CD4-positive, alpha-beta memory T cell (primary cell): ENCODE results near the gene SH3BP2. TPM values are rescaled to one million over a fixed set of nuclear protein-coding genes. Genes with fewer than 3 reads are reported as not detected.

Experiments used
- CTCF ChIA-PET: fragments of 350-600 bp; sonication (Branson Sonifier 250); formaldehyde crosslinking; loops from one replicate; lab custom pipeline; 2021; ENCODE audit warnings: inconsistent platforms; ENCODE audit not compliant: partially characterized antibody; lab: Charles Lee
- POLR2A ChIA-PET: fragments of 350-600 bp; sonication (Branson Sonifier 250); formaldehyde crosslinking; loops from one replicate; lab custom pipeline; 2021; ENCODE audit not compliant: partially characterized antibody; lab: Charles Lee
- DNase-seq, 5 donors: peaks; one replicate each; pipeline versions ENCODE4 v3.0.0 to v3.0.0-alpha.2; 2020 to 2022; ENCODE audit warnings: mixed read lengths in 1 of 5
- H3K27ac ChIP-seq: one replicate; pipeline ENCODE4 v1.7.0; 2013; ENCODE audit warnings: low read depth, low read length
- H3K27me3 ChIP-seq: 2 replicates; pipeline ENCODE4 v1.7.0; 2013; ENCODE audit warnings: mild to moderate bottlenecking, low read length, moderate library complexity; ENCODE audit not compliant: insufficient read depth
- H3K36me3 ChIP-seq: 2 replicates; pipeline ENCODE4 v1.7.0; 2013; ENCODE audit warnings: mild to moderate bottlenecking, low read length, moderate library complexity; ENCODE audit not compliant: insufficient read depth
- H3K4me1 ChIP-seq: 2 replicates; pipeline ENCODE4 v1.7.0; 2013; ENCODE audit warnings: mild to moderate bottlenecking, low read length, moderate library complexity; ENCODE audit not compliant: insufficient read depth
- H3K4me3 ChIP-seq, 2 donors: one replicate each; pipeline ENCODE4 v1.7.0; 2013; ENCODE audit warnings: low read length in 2 of 2, mild to moderate bottlenecking in 1 of 2
- H3K9me3 ChIP-seq, 2 donors: one replicate each; pipeline ENCODE4 v1.7.0; 2013; ENCODE audit warnings: low read length in 2 of 2, control low read depth in 1 of 2; ENCODE audit not compliant: control insufficient read depth in 1 of 2
- H3K27ac Mint-ChIP-seq, 7 donors: one replicate each; pipeline ENCODE4 v1.8.0; 2020 to 2021; ENCODE audit warnings: mixed read lengths in 7 of 7, mild to moderate bottlenecking in 6 of 7, inconsistent platforms in 3 of 7, moderate library complexity in 3 of 7
- H3K27me3 Mint-ChIP-seq, 2 donors: one replicate each; pipeline ENCODE4 v1.8.0; 2020 to 2021; ENCODE audit warnings: mixed read lengths in 2 of 2
- H3K36me3 Mint-ChIP-seq, 2 donors: one replicate each; pipeline ENCODE4 v1.8.0; 2020 to 2021; ENCODE audit warnings: mixed read lengths in 2 of 2, inconsistent platforms in 1 of 2, mild to moderate bottlenecking in 1 of 2
- H3K4me1 Mint-ChIP-seq, 4 donors: one replicate each; pipeline ENCODE4 v1.8.0; 2020 to 2021; ENCODE audit warnings: mixed read lengths in 4 of 4, mild to moderate bottlenecking in 1 of 4
- H3K4me3 Mint-ChIP-seq, 8 donors: one replicate each; pipeline ENCODE4 v1.8.0; 2020 to 2021; ENCODE audit warnings: mixed read lengths in 8 of 8, mild to moderate bottlenecking in 7 of 8, moderate library complexity in 6 of 8, inconsistent platforms in 3 of 8
- H3K9me3 Mint-ChIP-seq, 8 donors: one replicate each; pipeline ENCODE4 v1.8.0; 2020 to 2021; ENCODE audit warnings: mixed read lengths in 8 of 8, mild to moderate bottlenecking in 5 of 8, inconsistent platforms in 3 of 8, moderate library complexity in 1 of 8
- intact Hi-C: fragments of 100-400 bp; cut with micrococcal nuclease; formaldehyde crosslinking; loops from one replicate; pipeline ENCODE4 v1.15.1; 2023
- polyA plus RNA-seq, 2 donors: library from polyadenylated mRNA; unstranded; fragments of 300-500 nt; fragmentation: Illumina TruSeq; gene quantifications; one replicate each; pipeline ENCODE4 v1.2.3, GENCODE V29; 2021
- total RNA-seq, 2 experiments: library from RNA; stranded (reverse); gene quantifications; one replicate each; pipeline ENCODE4 v1.2.3, GENCODE V29; 2021

The SH3BP2 gene
- total and polyA plus RNA-seq, 4 experiments from 2014 or later = 3.8 to 44.3 (median 27.1) TPM

- Mint-ChIP-seq H3K9me3 (no peaks in the 10 kb centered on the region), H3K36me3 (peaks cover 36 to 55% of the 10 kb centered on the region in 2 donors), H3K27me3 (no peaks in the 10 kb centered on the region), H3K27ac (peak overlapping the region; percentile 93 to 98 (median 97)), H3K4me1 (peaks cover 23 to 47% (median 29%) of the 10 kb centered on the region in 4 donors), H3K4me3 (peak overlapping the region in 7 of 8 donors; percentile 40 to 81 (median 63))
- H3K36me3 ChIP-seq = peaks cover 44% of the 10 kb centered on the region
- no peaks in the 10 kb centered on the region for H3K27me3 ChIP-seq
- H3K4me1 ChIP-seq = peaks cover 29% of the 10 kb centered on the region
- H3K9me3 ChIP-seq = no peaks in the 10 kb centered on the region
- peak overlapping the region; percentile 85 for H3K27ac ChIP-seq
- ChIA-PET CTCF (no interaction called here), POLR2A (interaction anchor here (1.0 to 1.9 kb wide), 4 partner anchors 9 to 211 kb away, joined by 3 to 7 read pairs (median 4); partner anchors contain the start of genes FAM193A and TNIP2)
- intact Hi-C loops = loop anchor here (5.0 kb wide), 2 partner anchors 35 to 185 kb away; no protein-coding TSS in a partner anchor
- no peak overlapping the region for H3K4me3 ChIP-seq
- peak in 1 of 5 donors; percentile 45 for DNase-seq
These were observed 45.8 kb upstream of the SH3BP2 start for GRCh38 chr4:2746891-2747695.

- POLR2A ChIA-PET = interaction anchor here (0.8 kb wide), 1 partner anchor 158 kb away, joined by 4 read pairs; no protein-coding TSS in a partner anchor
- no peak for DNase-seq
- Mint-ChIP-seq H3K27ac (peak overlapping the region in 5 of 7 donors; percentile 19 to 70 (median 41)), H3K9me3 (no peaks in the 10 kb centered on the region), H3K4me3 (no peak overlapping the region), H3K4me1 (peaks cover 37 to 55% (median 45%) of the 10 kb centered on the region in 4 donors), H3K36me3 (peaks cover 18 to 21% of the 10 kb centered on the region in 2 donors), H3K27me3 (no peaks in the 10 kb centered on the region)
- Histone ChIP-seq H3K36me3 (peaks cover 24% of the 10 kb centered on the region), H3K9me3 (no peaks in the 10 kb centered on the region), H3K4me3 (no peak overlapping the region), H3K4me1 (peaks cover 43% of the 10 kb centered on the region), H3K27me3 (no peaks in the 10 kb centered on the region), H3K27ac (no peak overlapping the region)
- intact Hi-C loops = no loop called here
- CTCF ChIA-PET = interaction anchor here (1.0 kb wide), 1 partner anchor 13 kb away, joined by 3 read pairs; no protein-coding TSS in a partner anchor
These were observed 41.9 kb upstream of the SH3BP2 start for GRCh38 chr4:2750719-2751605.

GRCh38 chr4:2753436-2753835 is 39.4 kb upstream of the SH3BP2 start:
- Histone ChIP-seq H3K4me3 (no peak overlapping the region), H3K36me3 (peaks cover 9% of the 10 kb centered on the region), H3K27ac (no peak overlapping the region), H3K9me3 (no peaks in the 10 kb centered on the region), H3K4me1 (peaks cover 25% of the 10 kb centered on the region), H3K27me3 (no peaks in the 10 kb centered on the region)
- Mint-ChIP-seq H3K9me3 (no peaks in the 10 kb centered on the region), H3K27me3 (no peaks in the 10 kb centered on the region), H3K27ac (peak overlapping the region in 2 of 7 donors; percentile 21 to 64), H3K36me3 (peaks cover 4 to 5% of the 10 kb centered on the region in 2 donors), H3K4me3 (peak overlapping the region in 4 of 8 donors; percentile 7 to 64 (median 49)), H3K4me1 (peaks cover 21 to 44% (median 30%) of the 10 kb centered on the region in 4 donors)
- DNase-seq = no peak
- ChIA-PET CTCF (no interaction called here), POLR2A (no interaction called here)
- intact Hi-C loops = no loop called here

- Mint-ChIP-seq H3K4me1 (peaks cover 18 to 40% (median 31%) of the 10 kb centered on the region in 4 donors), H3K27me3 (no peaks in the 10 kb centered on the region), H3K27ac (peak overlapping the region; percentile 18 to 87 (median 84)), H3K36me3 (peaks cover 4 to 5% of the 10 kb centered on the region in 2 donors), H3K9me3 (no peaks in the 10 kb centered on the region), H3K4me3 (peak overlapping the region; percentile 75 to 89 (median 86))
- ChIA-PET CTCF (no interaction called here), POLR2A (interaction anchor here (1.0 to 2.2 kb wide), 11 partner anchors 8 to 285 kb away, joined by 3 to 11 read pairs (median 4); partner anchors contain the start of genes FAM193A, GRK4 and NOP14)
- peaks cover 9% of the 10 kb centered on the region for H3K36me3 ChIP-seq
- H3K4me1 ChIP-seq = peaks cover 25% of the 10 kb centered on the region
- no peaks in the 10 kb centered on the region for H3K9me3 ChIP-seq
- peak overlapping the region; percentile 25 to 68 for H3K4me3 ChIP-seq
- intact Hi-C loops = loop anchor here (5.0 kb wide), 1 partner anchor 87 kb away; the partner anchor contains the start of gene ADD1
- H3K27me3 ChIP-seq = no peaks in the 10 kb centered on the region
- peak overlapping the region; percentile 83 for H3K27ac ChIP-seq
- no peak for DNase-seq
These were observed 37.8 kb upstream of the SH3BP2 start for GRCh38 chr4:2754848-2755819.

GRCh38 chr4:2755821-2756690 is 36.8 kb upstream of the SH3BP2 start, which contains the start of gene TNIP2:
TNIP2 (minus strand) TSS chr4:2756336; CDS start chr4:2756289, 47 bp downstream.
- Histone ChIP-seq H3K27me3 (no peaks in the 10 kb centered on the region), H3K27ac (peak within 1 kb of the TSS; percentile 83), H3K36me3 (peaks cover 9% of the 10 kb centered on the region), H3K9me3 (no peaks in the 10 kb centered on the region), H3K4me3 (peak within 1 kb of the TSS; percentile 25 to 68), H3K4me1 (peaks cover 25% of the 10 kb centered on the region)
- Mint-ChIP-seq H3K27me3 (no peaks in the 10 kb centered on the region), H3K27ac (peak within 1 kb of the TSS; percentile 68 to 93 (median 85)), H3K4me3 (peak within 1 kb of the TSS; percentile 75 to 89 (median 86)), H3K4me1 (peaks cover 18 to 39% (median 29%) of the 10 kb centered on the region in 4 donors), H3K36me3 (peaks cover 0 to 4% of the 10 kb centered on the region in 2 donors), H3K9me3 (no peaks in the 10 kb centered on the region)
- CTCF ChIA-PET = interaction anchor here (1.0 to 1.1 kb wide), 2 partner anchors 10 to 116 kb away, joined by 3 read pairs; no protein-coding TSS in a partner anchor
- intact Hi-C loops = loop anchor here (2.0 to 5.0 kb wide), 2 partner anchors 86 to 207 kb away; partner anchors contain the start of genes ADD1, GRK4 and NOP14
- POLR2A ChIA-PET = interaction anchor here (0.8 to 2.2 kb wide), 12 partner anchors 8 to 286 kb away, joined by 3 to 11 read pairs (median 4); partner anchors contain the start of genes FAM193A, GRK4 and NOP14
- peak; percentile 77 to 85 (median 81) for DNase-seq
